Hepatocyte (in vitro differentiated cells): ENCODE results near the gene TM4SF5. TPM values are rescaled to one million over a fixed set of nuclear protein-coding genes. Genes with fewer than 3 reads are reported as not detected.

ENCODE experiments used
- DNase-seq: peaks from one replicate; pipeline ENCODE4 v3.0.0-alpha.2; 2016; ENCODE audit warnings: low spot score
- H2AFZ ChIP-seq: fragments of 200-600 bp; sonication (generic); 2 replicates; pipeline ENCODE4 v1.6.0; 2016; ENCODE audit warnings: antibody characterized with exemption, mild to moderate bottlenecking
- H3K27ac ChIP-seq: fragments of 200-600 bp; sonication (generic); 2 replicates; pipeline ENCODE4 v1.5.1; 2016; ENCODE audit warnings: mild to moderate bottlenecking
- H3K27me3 ChIP-seq: fragments of 200-600 bp; sonication (generic); 2 replicates; pipeline ENCODE4 v1.6.1; 2016
- H3K36me3 ChIP-seq: fragments of 200-600 bp; sonication (generic); replicated peaks from 2 replicates; pipeline ENCODE4 v1.5.1; 2016; ENCODE audit warnings: low read depth; ENCODE audit not compliant: insufficient read depth
- H3K4me1 ChIP-seq: fragments of 200-600 bp; sonication (generic); 2 replicates; pipeline ENCODE4 v1.5.1; 2016; ENCODE audit warnings: mild to moderate bottlenecking, moderate library complexity; ENCODE audit not compliant: insufficient read depth
- H3K4me2 ChIP-seq: fragments of 200-600 bp; sonication (generic); 2 replicates; pipeline ENCODE4 v1.6.0; 2016
- H3K4me3 ChIP-seq: fragments of 200-600 bp; sonication (generic); 2 replicates; pipeline ENCODE4 v1.5.1; 2016; ENCODE audit warnings: mild to moderate bottlenecking
- H3K79me2 ChIP-seq: fragments of 200-600 bp; sonication (generic); 2 replicates; pipeline ENCODE4 v1.6.0; 2017; ENCODE audit warnings: mild to moderate bottlenecking
- H3K9me2 ChIP-seq: fragments of 200-600 bp; sonication (generic); replicated peaks from 2 replicates; pipeline ENCODE4 v1.6.0; 2017; ENCODE audit warnings: mild to moderate bottlenecking; ENCODE audit not compliant: insufficient read depth
- H3K9me3 ChIP-seq: fragments of 200-600 bp; sonication (generic); 2 replicates; pipeline ENCODE4 v1.5.1; 2016; ENCODE audit warnings: low read depth, mild to moderate bottlenecking
- H4K20me1 ChIP-seq: fragments of 200-600 bp; sonication (generic); 2 replicates; pipeline ENCODE4 v1.6.0; 2016; ENCODE audit warnings: mild to moderate bottlenecking; ENCODE audit not compliant: insufficient read depth, poor library complexity, severe bottlenecking
- EZH2 ChIP-seq: fragments of 200-600 bp; sonication (generic); IDR thresholded peaks from 2 replicates; pipeline ENCODE4 v1.6.1; 2016; ENCODE audit warnings: antibody characterized with exemption, mild to moderate bottlenecking, borderline replicate concordance
- EZH2phosphoT487 ChIP-seq: fragments of 200-600 bp; sonication (generic); IDR thresholded peaks from one replicate; pipeline ENCODE4 v1.6.1; 2018; ENCODE audit warnings: antibody characterized with exemption, mild to moderate bottlenecking, low read depth, moderate library complexity; ENCODE audit not compliant: unreplicated experiment, severe bottlenecking
- WGBS: methylation state at CpG from one replicate; pipeline ENCODE4 v1.1.6; 2016; ENCODE audit warnings: low lambda C conversion rate; ENCODE audit errors: missing lambda C conversion rate; 5-methylcytosine and 5-hydroxymethylcytosine counted together
- polyA plus RNA-seq: library from polyadenylated mRNA; unstranded; fragments of >200 nt; fragmentation: Nextera tagmentation; extraction: Ambion mirVana; gene quantifications from 2 replicates; pipeline ENCODE4 v1.2.1, GENCODE V29; 2016
- total RNA-seq: library from RNA; depleted of rRNA; stranded (reverse); fragments of >200 nt; gene quantifications from 2 replicates; pipeline ENCODE4 v1.2.3, GENCODE V29; 2014
- TF ChIP-seq, protein P1 (sequence below): fragments of 200-600 bp; sonication (generic); IDR thresholded peaks from 2 replicates; pipeline ENCODE4 v1.5.1; 2016; ENCODE audit warnings: antibody characterized with exemption, mild to moderate bottlenecking; ENCODE audit not compliant: poor library complexity

Gene TM4SF5
- total and polyA plus RNA-seq, 2 experiments from 2014 or later: 20.8 to 54.0 TPM

DNA sequence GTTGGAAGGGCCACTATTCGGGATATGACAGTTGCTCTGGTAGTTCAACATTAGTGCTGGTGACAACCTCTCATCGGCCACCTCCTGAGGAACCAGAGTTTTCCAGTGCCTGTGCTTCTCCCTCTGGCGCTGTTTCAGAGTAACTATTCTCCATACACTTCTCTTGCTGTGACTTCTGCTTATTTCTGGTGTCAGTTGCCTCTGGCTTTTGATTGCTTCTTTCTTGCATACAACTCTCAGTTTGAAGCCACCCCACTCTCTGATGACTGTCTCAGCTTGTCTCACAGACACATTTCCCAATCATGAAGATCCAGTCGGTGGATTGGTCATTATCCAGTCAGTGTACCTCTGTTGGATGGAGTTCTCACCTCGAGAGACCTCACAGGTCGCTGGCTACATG, 3.4 kb upstream of the TM4SF5 start:
- H3K27me3 ChIP-seq: no peaks in the 10 kb centered on the region
- H3K4me3 ChIP-seq: no peak overlapping the region
- H3K79me2 ChIP-seq: no peaks in the 10 kb centered on the region
- no peak overlapping the region for H2AFZ ChIP-seq
- no peak for DNase-seq
- no peaks in the 10 kb centered on the region for H4K20me1 ChIP-seq
- no peak overlapping the region for H3K4me2 ChIP-seq
- H3K27ac ChIP-seq: no peak overlapping the region
- H3K9me3 ChIP-seq: no peaks in the 10 kb centered on the region
- H3K36me3 ChIP-seq: no peaks in the 10 kb centered on the region
- TF ChIP-seq, protein P1, sequence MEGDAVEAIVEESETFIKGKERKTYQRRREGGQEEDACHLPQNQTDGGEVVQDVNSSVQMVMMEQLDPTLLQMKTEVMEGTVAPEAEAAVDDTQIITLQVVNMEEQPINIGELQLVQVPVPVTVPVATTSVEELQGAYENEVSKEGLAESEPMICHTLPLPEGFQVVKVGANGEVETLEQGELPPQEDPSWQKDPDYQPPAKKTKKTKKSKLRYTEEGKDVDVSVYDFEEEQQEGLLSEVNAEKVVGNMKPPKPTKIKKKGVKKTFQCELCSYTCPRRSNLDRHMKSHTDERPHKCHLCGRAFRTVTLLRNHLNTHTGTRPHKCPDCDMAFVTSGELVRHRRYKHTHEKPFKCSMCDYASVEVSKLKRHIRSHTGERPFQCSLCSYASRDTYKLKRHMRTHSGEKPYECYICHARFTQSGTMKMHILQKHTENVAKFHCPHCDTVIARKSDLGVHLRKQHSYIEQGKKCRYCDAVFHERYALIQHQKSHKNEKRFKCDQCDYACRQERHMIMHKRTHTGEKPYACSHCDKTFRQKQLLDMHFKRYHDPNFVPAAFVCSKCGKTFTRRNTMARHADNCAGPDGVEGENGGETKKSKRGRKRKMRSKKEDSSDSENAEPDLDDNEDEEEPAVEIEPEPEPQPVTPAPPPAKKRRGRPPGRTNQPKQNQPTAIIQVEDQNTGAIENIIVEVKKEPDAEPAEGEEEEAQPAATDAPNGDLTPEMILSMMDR: no peak
- no peak for TF ChIP-seq EZH2
- no peak for TF ChIP-seq EZH2phosphoT487
- H3K9me2 ChIP-seq: no peaks in the 10 kb centered on the region
- H3K4me1 ChIP-seq: peaks cover 9% of the 10 kb centered on the region
- WGBS: 86% methylated on average over 6 of the region's 6 CpGs

DNA sequence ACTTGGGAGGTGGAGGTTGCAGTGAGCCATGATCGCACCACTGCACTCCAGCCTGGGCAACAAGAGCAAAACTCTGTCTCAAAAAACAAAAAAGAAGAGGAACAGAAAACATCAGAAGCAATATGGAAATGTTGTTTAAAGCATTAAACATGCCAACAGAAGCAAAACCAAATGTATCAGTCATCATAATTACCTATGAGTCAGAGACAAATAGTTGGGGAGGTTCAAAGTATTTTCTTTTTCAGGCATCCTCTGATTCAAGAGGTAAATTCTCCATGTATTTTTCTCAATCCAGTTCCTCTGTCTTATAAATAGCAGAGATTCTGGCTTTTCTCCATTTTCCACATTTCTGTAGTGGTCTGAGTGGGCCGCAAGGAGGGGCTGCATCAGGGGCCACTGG, 2.1 kb upstream of the TM4SF5 start:
- H3K9me2 ChIP-seq: no peaks in the 10 kb centered on the region
- 89% methylated on average over 2 of the region's 2 CpGs for WGBS
- TF ChIP-seq EZH2 (no peak), EZH2phosphoT487 (no peak)
- TF ChIP-seq, protein P1: no peak

DNA sequence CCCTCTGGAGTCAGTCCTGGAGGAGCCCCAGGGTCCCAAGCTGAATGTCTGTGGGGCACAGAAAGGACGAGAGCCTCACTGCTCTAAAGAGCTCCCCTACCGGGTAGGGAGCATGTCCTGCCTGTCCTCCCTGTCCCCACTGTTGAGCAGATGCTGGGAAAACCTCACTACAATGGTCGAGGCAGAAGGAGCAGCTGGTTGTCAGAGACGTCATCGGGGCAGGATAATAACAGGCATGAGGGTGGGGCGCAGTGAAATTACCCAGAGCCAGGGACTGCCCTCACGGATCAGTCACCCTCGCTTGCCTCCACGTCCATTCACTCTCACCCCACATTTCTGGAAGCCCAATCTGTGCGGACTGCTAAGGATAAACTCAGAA, 538 bp downstream of the TM4SF5 start:
- TF ChIP-seq, protein P1: no peak
- TF ChIP-seq EZH2: no peak
- TF ChIP-seq EZH2phosphoT487: no peak
- Histone ChIP-seq H3K4me2 (peak overlapping the region; percentile 62), H3K36me3 (no peaks in the 10 kb centered on the region), H4K20me1 (no peaks in the 10 kb centered on the region), H3K27me3 (no peaks in the 10 kb centered on the region), H2AFZ (no peak overlapping the region), H3K9me3 (no peaks in the 10 kb centered on the region), H3K9me2 (no peaks in the 10 kb centered on the region), H3K4me3 (no peak overlapping the region), H3K4me1 (peaks cover 9% of the 10 kb centered on the region), H3K79me2 (no peaks in the 10 kb centered on the region), H3K27ac (peak overlapping the region; percentile 78)
- no peak for DNase-seq
- 75% methylated on average over 10 of the region's 10 CpGs for WGBS

More for the DNA sequence above, 2.1 kb upstream of the TM4SF5 start:
- H3K4me3 ChIP-seq: no peak overlapping the region
- no peaks in the 10 kb centered on the region for H3K79me2 ChIP-seq
- DNase-seq: no peak
- no peaks in the 10 kb centered on the region for H3K27me3 ChIP-seq
- no peaks in the 10 kb centered on the region for H4K20me1 ChIP-seq
- H3K36me3 ChIP-seq: no peaks in the 10 kb centered on the region
- peaks cover 9% of the 10 kb centered on the region for H3K4me1 ChIP-seq
- H3K27ac ChIP-seq: peak overlapping the region; percentile 66
- H3K9me3 ChIP-seq: no peaks in the 10 kb centered on the region
- no peak overlapping the region for H3K4me2 ChIP-seq
- H2AFZ ChIP-seq: no peak overlapping the region
